ENCODE results near the gene TSSC4.

Gene TSSC4

GRCh38 chr11:2402106-2402505 lies 1.6 kb downstream of the TSSC4 start:
- DNase-seq = no peak

GRCh38 chr11:2402890-2403645 lies 2.5 kb downstream of the TSSC4 start:
- DNase-seq = no peak

GRCh38 chr11:2404735-2405196 lies 4.2 kb downstream of the TSSC4 start:
- no peak for DNase-seq

GRCh38 chr11:2406451-2406850 lies 5.9 kb downstream of the TSSC4 start:
- no peak for DNase-seq

GRCh38 chr11:2406878-2407410 lies 6.4 kb downstream of the TSSC4 start:
- no peak for DNase-seq

- no peak for DNase-seq
Measured at GRCh38 chr11:2408671-2409070, 8.1 kb downstream of the TSSC4 start.

- DNase-seq = no peak
Measured at GRCh38 chr11:2409126-2409525, 8.6 kb downstream of the TSSC4 start.

- no peak for DNase-seq
Measured at GRCh38 chr11:2409611-2410468, 9.3 kb downstream of the TSSC4 start.

GRCh38 chr11:2410616-2411015 lies 10.1 kb downstream of the TSSC4 start:
- DNase-seq = no peak

- no peak for DNase-seq
Measured at GRCh38 chr11:2411446-2412305, 11.1 kb downstream of the TSSC4 start.

- no peak for DNase-seq
Measured at GRCh38 chr11:2412323-2412722, 11.8 kb downstream of the TSSC4 start.

GRCh38 chr11:2413742-2414579 lies 13.4 kb downstream of the TSSC4 start:
- DNase-seq = no peak

GRCh38 chr11:2414616-2415015 lies 14.1 kb downstream of the TSSC4 start:
- DNase-seq = no peak

- DNase-seq = no peak
Measured at GRCh38 chr11:2415171-2415570, 14.6 kb downstream of the TSSC4 start.

GRCh38 chr11:2415601-2416380 lies 15.2 kb downstream of the TSSC4 start:
- no peak for DNase-seq

GRCh38 chr11:2416765-2417164 lies 16.2 kb downstream of the TSSC4 start:
- DNase-seq = no peak

GRCh38 chr11:2417856-2418692 lies 17.5 kb downstream of the TSSC4 start:
- DNase-seq = no peak

- no peak for DNase-seq
Measured at GRCh38 chr11:2418693-2419360, 18.3 kb downstream of the TSSC4 start.
